ENCODE data around the gene CUZD1.

Gene CUZD1

DNA sequence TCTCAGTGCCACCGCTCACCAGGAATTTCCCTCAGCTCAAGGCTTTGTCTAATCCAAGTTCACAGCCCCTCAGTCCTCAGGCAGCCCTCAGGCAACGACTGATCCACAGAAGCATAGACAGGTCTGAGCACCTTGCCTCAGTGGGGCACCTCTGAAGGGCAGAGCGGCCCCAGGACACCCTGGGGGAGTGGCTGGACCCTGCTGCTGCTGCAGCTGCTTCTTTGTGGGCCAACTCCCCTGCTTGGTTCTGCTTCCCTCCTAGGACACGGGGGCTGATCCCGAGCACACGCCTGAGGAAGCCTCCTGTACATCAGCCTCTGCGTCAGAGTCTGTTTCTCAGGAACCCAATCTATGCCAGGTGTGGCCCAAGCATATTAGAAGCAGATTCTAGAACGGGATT, 16.2 kb downstream of the CUZD1 start:
- H3K4me3 ChIP-seq (replicated peaks; ENCODE audit: low read depth, low read length) = no peak overlapping the region
- no peak for TF ChIP-seq CTCF (IDR thresholded peaks at IDR 0.05; ENCODE audit: low read depth, low read length, missing control alignments)
- DNase-seq (ENCODE audit: extremely low read depth, low read depth) = no peak

- H3K4me3 ChIP-seq (replicated peaks; ENCODE audit: low read depth, low read length) = no peak overlapping the region
- no peak for TF ChIP-seq CTCF (IDR thresholded peaks at IDR 0.05; ENCODE audit: low read depth, low read length, missing control alignments)
- DNase-seq (ENCODE audit: extremely low read depth, low read depth) = no peak
These were observed 16.9 kb downstream of the CUZD1 start for GRCh38 chr10:122828716-122829255.

DNA sequence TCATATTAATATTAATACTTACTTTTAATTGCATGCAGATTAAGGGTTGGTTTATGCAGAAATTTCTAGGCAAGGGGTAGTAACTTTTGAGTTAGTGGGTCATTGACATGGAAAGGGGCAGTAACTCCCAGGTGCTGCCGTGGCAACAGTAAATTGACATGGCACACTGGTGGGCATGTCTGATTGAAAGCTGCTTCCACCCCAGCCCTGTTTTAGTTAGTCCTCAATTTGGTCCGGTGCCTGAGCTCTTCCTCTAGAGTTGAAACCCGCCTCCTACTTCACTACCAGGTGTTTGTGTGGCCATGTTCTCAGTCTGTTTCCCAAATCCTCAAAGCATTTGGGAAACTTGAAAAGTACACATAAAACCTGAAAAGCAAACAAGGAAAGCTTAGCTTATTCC, 18.4 kb downstream of the CUZD1 start:
- no peak for DNase-seq (ENCODE audit: extremely low read depth, low read depth)

GRCh38 chr10:122822973-122823690, 22.5 kb downstream of the CUZD1 start:
- no peak overlapping the region for H3K4me3 ChIP-seq (replicated peaks; ENCODE audit: low read depth, low read length)
- no peak for TF ChIP-seq CTCF (IDR thresholded peaks at IDR 0.05; ENCODE audit: low read depth, low read length, missing control alignments)
- DNase-seq (ENCODE audit: extremely low read depth, low read depth) = no peak

More for the DNA sequence above, 18.4 kb downstream of the CUZD1 start:
- H3K4me3 ChIP-seq (replicated peaks; ENCODE audit: low read depth, low read length) = no peak overlapping the region
- TF ChIP-seq CTCF (IDR thresholded peaks at IDR 0.05; ENCODE audit: low read depth, low read length, missing control alignments) = no peak

DNA sequence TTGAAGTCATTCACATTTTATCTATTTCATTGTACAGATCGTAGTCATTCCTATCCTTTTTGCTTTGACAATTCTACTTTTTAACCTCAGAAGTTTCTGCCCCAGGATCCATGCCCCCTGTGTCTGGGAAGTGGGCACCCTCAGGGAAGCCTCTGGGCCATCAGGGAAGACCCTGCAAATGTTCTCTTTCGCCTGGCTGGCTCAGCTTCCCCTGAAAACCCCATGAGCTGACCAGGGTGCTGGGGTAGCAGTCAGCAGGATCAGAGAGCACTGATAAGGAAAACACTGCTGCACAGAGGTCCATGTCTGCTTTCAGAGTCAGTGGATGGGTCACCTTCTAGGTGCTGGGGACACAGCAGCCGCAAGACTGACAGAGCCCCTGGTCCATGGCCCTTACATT, 23.8 kb downstream of the CUZD1 start:
- no peak overlapping the region for H3K4me3 ChIP-seq (replicated peaks; ENCODE audit: low read depth, low read length)
- DNase-seq (ENCODE audit: extremely low read depth, low read depth) = no peak
- TF ChIP-seq CTCF (IDR thresholded peaks at IDR 0.05; ENCODE audit: low read depth, low read length, missing control alignments) = no peak

DNA sequence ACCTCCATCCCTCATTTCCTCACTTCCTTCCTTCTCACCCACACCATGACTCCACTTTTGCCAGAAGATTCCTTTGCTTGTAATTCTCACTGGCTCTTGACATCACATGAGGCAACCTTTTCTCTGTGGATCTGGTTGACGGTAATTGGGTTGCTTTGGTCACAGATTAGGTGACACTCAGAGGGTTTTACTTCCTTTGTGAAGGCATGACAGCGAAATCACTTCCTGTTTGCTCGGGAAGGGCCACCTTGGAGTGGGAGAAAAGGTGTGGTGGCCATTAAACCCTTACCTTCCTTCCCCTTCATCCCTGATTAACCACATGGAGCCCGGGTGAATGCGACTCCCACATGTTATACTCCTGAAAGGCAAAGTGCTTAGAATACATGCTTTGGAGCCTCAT, 30.2 kb downstream of the CUZD1 start:
- DNase-seq (ENCODE audit: extremely low read depth, low read depth) = no peak
- no peak overlapping the region for H3K4me3 ChIP-seq (replicated peaks; ENCODE audit: low read depth, low read length)
- TF ChIP-seq CTCF (IDR thresholded peaks at IDR 0.05; ENCODE audit: low read depth, low read length, missing control alignments) = no peak
